Measurements from ENCODE around the gene HPS6.

HPS6 gene

GRCh38 chr10:102096449-102096848, 31.3 kb downstream of the HPS6 start:
- Histone ChIP-seq H3K27me3 (no peaks in the 10 kb centered on the region), H3K36me3 (no peaks in the 10 kb centered on the region), H3K27ac (no peak overlapping the region), H3K9me3 (no peaks in the 10 kb centered on the region), H3K4me3 (no peak overlapping the region), H3K4me1 (no peaks in the 10 kb centered on the region)
- DNase-seq = no peak
- intact Hi-C loops (cut with DNase I; ENCODE audit: low total_unique reads) = no loop called here
- TF ChIP-seq CTCF (IDR thresholded peaks at IDR 0.05) = no peak

- H3K27me3 ChIP-seq = no peaks in the 10 kb centered on the region
- intact Hi-C loops (cut with DNase I; ENCODE audit: low total_unique reads) = no loop called here
- peaks cover 0 to 3% (median 0%) of the 10 kb centered on the region in 3 donors for H3K36me3 ChIP-seq
- no peak for TF ChIP-seq CTCF (IDR thresholded peaks at IDR 0.05)
- no peak for DNase-seq
- H3K27ac ChIP-seq = no peak overlapping the region
- no peak overlapping the region for H3K4me3 ChIP-seq
- H3K9me3 ChIP-seq = no peaks in the 10 kb centered on the region
- no peaks in the 10 kb centered on the region for H3K4me1 ChIP-seq
These were observed 36.0 kb downstream of the HPS6 start for GRCh38 chr10:102101152-102101551.

GRCh38 chr10:102102421-102102820, 37.3 kb downstream of the HPS6 start:
- TF ChIP-seq CTCF (IDR thresholded peaks at IDR 0.05) = no peak
- Histone ChIP-seq H3K4me1 (no peaks in the 10 kb centered on the region), H3K36me3 (peaks cover 4 to 14% (median 6%) of the 10 kb centered on the region in 3 donors), H3K4me3 (no peak overlapping the region), H3K27me3 (no peaks in the 10 kb centered on the region), H3K27ac (no peak overlapping the region), H3K9me3 (no peaks in the 10 kb centered on the region)
- intact Hi-C loops (cut with DNase I; ENCODE audit: low total_unique reads) = no loop called here
- DNase-seq = no peak

- DNase-seq = no peak
- intact Hi-C loops (cut with DNase I; ENCODE audit: low total_unique reads) = no loop called here
- Histone ChIP-seq H3K27me3 (no peaks in the 10 kb centered on the region), H3K9me3 (no peaks in the 10 kb centered on the region), H3K27ac (no peak overlapping the region), H3K4me1 (no peaks in the 10 kb centered on the region), H3K4me3 (no peak overlapping the region), H3K36me3 (peaks cover 45 to 55% (median 49%) of the 10 kb centered on the region in 3 donors)
- TF ChIP-seq CTCF (IDR thresholded peaks at IDR 0.05) = no peak
These were observed 41.8 kb downstream of the HPS6 start for GRCh38 chr10:102106998-102107397.

GRCh38 chr10:102109166-102110116, 44.3 kb downstream of the HPS6 start:
- H3K4me3 ChIP-seq = no peak overlapping the region
- DNase-seq = no peak
- H3K27ac ChIP-seq = no peak overlapping the region
- H3K4me1 ChIP-seq = peaks cover 0 to 23% (median 17%) of the 10 kb centered on the region in 4 donors
- H3K36me3 ChIP-seq = peaks cover 45 to 55% (median 49%) of the 10 kb centered on the region in 3 donors
- H3K9me3 ChIP-seq = no peaks in the 10 kb centered on the region
- H3K27me3 ChIP-seq = no peaks in the 10 kb centered on the region
- no peak for TF ChIP-seq CTCF (IDR thresholded peaks at IDR 0.05)
- intact Hi-C loops (cut with DNase I; ENCODE audit: low total_unique reads) = no loop called here

Measured in tibial artery (tissue), 4 donors.